ENCODE results near the gene ZNF683.

The ZNF683 gene

GRCh38 chr1:26324550-26324949 is 48.0 kb downstream of the ZNF683 start:
- no peak overlapping the region for H3K4me3 ChIP-seq (ENCODE audit: low read length)
- no peak for TF ChIP-seq CTCF (IDR thresholded peaks at IDR 0.05; ENCODE audit: insufficient read depth, low read depth, low read length, missing control alignments)
- no peak for DNase-seq (ENCODE audit: low read depth)

- no peak for DNase-seq (ENCODE audit: low read depth)
- TF ChIP-seq CTCF (IDR thresholded peaks at IDR 0.05; ENCODE audit: insufficient read depth, low read depth, low read length, missing control alignments) = no peak
- no peak overlapping the region for H3K4me3 ChIP-seq (ENCODE audit: low read length)
Observed at GRCh38 chr1:26323382-26323781, 49.2 kb downstream of the ZNF683 start.

- DNase-seq (ENCODE audit: low read depth) = no peak
- TF ChIP-seq CTCF (IDR thresholded peaks at IDR 0.05; ENCODE audit: insufficient read depth, low read depth, low read length, missing control alignments) = no peak
- no peak overlapping the region for H3K4me3 ChIP-seq (ENCODE audit: low read length)
Observed at GRCh38 chr1:26322042-26322331, 50.6 kb downstream of the ZNF683 start.

GRCh38 chr1:26321315-26322041 is 51.1 kb downstream of the ZNF683 start:
- peak; percentile 88 for TF ChIP-seq CTCF (IDR thresholded peaks at IDR 0.05; ENCODE audit: insufficient read depth, low read depth, low read length, missing control alignments)
- H3K4me3 ChIP-seq (ENCODE audit: low read length) = no peak overlapping the region
- DNase-seq (ENCODE audit: low read depth) = peak; percentile 82

GRCh38 chr1:26320896-26321295 is 51.7 kb downstream of the ZNF683 start:
- no peak overlapping the region for H3K4me3 ChIP-seq (ENCODE audit: low read length)
- TF ChIP-seq CTCF (IDR thresholded peaks at IDR 0.05; ENCODE audit: insufficient read depth, low read depth, low read length, missing control alignments) = no peak
- DNase-seq (ENCODE audit: low read depth) = no peak

- no peak overlapping the region for H3K4me3 ChIP-seq (ENCODE audit: low read length)
- no peak for TF ChIP-seq CTCF (IDR thresholded peaks at IDR 0.05; ENCODE audit: insufficient read depth, low read depth, low read length, missing control alignments)
- DNase-seq (ENCODE audit: low read depth) = no peak
Observed at GRCh38 chr1:26318338-26319064, 54.0 kb downstream of the ZNF683 start.
